ENCODE data around the gene C1QTNF12. TPM values are rescaled to one million over a fixed set of nuclear protein-coding genes. Genes with fewer than 3 reads are reported as not detected.

The C1QTNF12 gene
- total and polyA plus RNA-seq, 2 experiments from 2014 or later, result 4.1 to 4.2 TPM

GRCh38 chr1:1210726-1211540 is 35.6 kb downstream of the C1QTNF12 start:
- H2AFZ ChIP-seq, result no peak overlapping the region
- no peak overlapping the region for H3K27ac ChIP-seq (ENCODE audit: low read depth)
- H3K9me2 ChIP-seq (ENCODE audit: insufficient read depth), result no peaks in the 10 kb centered on the region
- DNase-seq (ENCODE audit: low spot score), result no peak
- H3K4me2 ChIP-seq, result no peak overlapping the region
- H3K4me1 ChIP-seq (ENCODE audit: insufficient read depth), result no peaks in the 10 kb centered on the region
- H3K27me3 ChIP-seq (ENCODE audit: insufficient read depth), result 0 out of 2 replicates have a peak, but pooled peaks cover 8% of the 10 kb centered on the region
- no peak overlapping the region for H3K4me3 Mint-ChIP-seq
- no peaks in the 10 kb centered on the region for H4K20me1 ChIP-seq (replicated peaks; ENCODE audit: insufficient read depth)
- no peaks in the 10 kb centered on the region for H3F3A ChIP-seq (replicated peaks; ENCODE audit: low read depth)
- TF ChIP-seq ZNF462 (CRISPR knock-in tag; IDR thresholded peaks at IDR 0.05) (no peak), POLR2AphosphoS5 (IDR thresholded peaks at IDR 0.05; ENCODE audit: low read depth) (no peak), ETS1 (IDR thresholded peaks at IDR 0.05) (no peak), ZNF114 (CRISPR knock-in tag; IDR thresholded peaks at IDR 0.05) (no peak), CTCF (conservative IDR thresholded peaks at IDR 0.05; ENCODE audit: low read depth in 2 of 2) (no peak), EZH2phosphoT487 (IDR thresholded peaks at IDR 0.05; ENCODE audit: unreplicated experiment) (no peak), ZNF331 (CRISPR knock-in tag; IDR thresholded peaks at IDR 0.05; ENCODE audit: low read depth) (no peak), EZH2 (IDR thresholded peaks at IDR 0.05; ENCODE audit: low read depth, unreplicated experiment) (no peak), NANOG (IDR thresholded peaks at IDR 0.05; ENCODE audit: borderline replicate concordance) (no peak), REST (IDR thresholded peaks at IDR 0.05; ENCODE audit: unreplicated experiment) (no peak), STAT1 (IDR thresholded peaks at IDR 0.05; ENCODE audit: unreplicated experiment) (no peak)
- no peaks in the 10 kb centered on the region for H3K36me3 Mint-ChIP-seq (ENCODE audit: low read depth)
- no peak overlapping the region for H3K4me3 ChIP-seq
- no peak for ATAC-seq
- H3K36me3 ChIP-seq (ENCODE audit: insufficient read depth), result no peaks in the 10 kb centered on the region
- H3K4me1 Mint-ChIP-seq, result no peaks in the 10 kb centered on the region
- no peak overlapping the region for H3K27ac Mint-ChIP-seq
- H3K79me2 ChIP-seq (replicated peaks; ENCODE audit: insufficient read depth), result no peaks in the 10 kb centered on the region
- H3K27me3 Mint-ChIP-seq (ENCODE audit: insufficient read depth, low read depth, poor library complexity), result peaks cover 10% of the 10 kb centered on the region
- no peaks in the 10 kb centered on the region; the same call in 2 of the 3 replicates for H3K9me3 Mint-ChIP-seq
